ENCODE results near the gene CCDC32. TPM values are rescaled to one million over a fixed set of nuclear protein-coding genes. Genes with fewer than 3 reads are reported as not detected.

The CCDC32 gene
- total RNA-seq, 1 donor from 2014 or later, result 20.7 TPM

DNA sequence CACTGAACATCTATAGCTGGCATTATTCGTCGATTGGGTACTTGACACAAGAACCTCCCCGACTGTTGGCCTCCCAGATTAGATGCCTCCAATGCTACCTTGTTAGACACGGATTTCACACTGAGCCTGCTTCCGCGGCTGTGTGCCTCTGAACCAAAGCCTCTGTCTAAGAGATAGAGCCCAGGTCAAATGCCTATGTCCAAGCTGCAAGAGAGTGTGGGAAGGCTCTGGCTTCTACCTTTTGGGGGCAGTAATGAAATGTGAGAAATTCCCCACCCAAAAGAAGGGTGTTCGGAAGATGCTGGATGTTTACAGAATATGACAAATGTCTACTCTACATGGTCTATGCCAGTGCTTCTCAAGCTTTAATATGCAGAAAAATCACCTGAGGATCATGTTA is 2.3 kb upstream of the CCDC32 start:
- H3K27ac ChIP-seq, result no peak overlapping the region
- ATAC-seq, result no peak
- no peaks in the 10 kb centered on the region for H3K27me3 ChIP-seq
- H3K9me3 ChIP-seq, result no peaks in the 10 kb centered on the region
- intact Hi-C loops (cut with DNase I), result no loop called here
- no peak for TF ChIP-seq CTCF (IDR thresholded peaks at IDR 0.05)
- no peak for DNase-seq
- H3K4me1 ChIP-seq, result peaks cover 23% of the 10 kb centered on the region
- no peak overlapping the region for H3K4me3 ChIP-seq
- peaks cover 6% of the 10 kb centered on the region for H3K36me3 ChIP-seq

- Histone ChIP-seq H3K4me1 (peaks cover 21% of the 10 kb centered on the region), H3K27ac (peak overlapping the region; percentile 93), H3K36me3 (peaks cover 3% of the 10 kb centered on the region), H3K27me3 (no peaks in the 10 kb centered on the region), H3K9me3 (no peaks in the 10 kb centered on the region), H3K4me3 (peak overlapping the region; percentile 76)
- TF ChIP-seq CTCF (IDR thresholded peaks at IDR 0.05), result no peak
- ATAC-seq (no peak), DNase-seq (no peak)
- intact Hi-C loops (cut with DNase I), result no loop called here
Measured at GRCh38 chr15:40565333-40566238, 744 bp upstream of the CCDC32 start.

DNA sequence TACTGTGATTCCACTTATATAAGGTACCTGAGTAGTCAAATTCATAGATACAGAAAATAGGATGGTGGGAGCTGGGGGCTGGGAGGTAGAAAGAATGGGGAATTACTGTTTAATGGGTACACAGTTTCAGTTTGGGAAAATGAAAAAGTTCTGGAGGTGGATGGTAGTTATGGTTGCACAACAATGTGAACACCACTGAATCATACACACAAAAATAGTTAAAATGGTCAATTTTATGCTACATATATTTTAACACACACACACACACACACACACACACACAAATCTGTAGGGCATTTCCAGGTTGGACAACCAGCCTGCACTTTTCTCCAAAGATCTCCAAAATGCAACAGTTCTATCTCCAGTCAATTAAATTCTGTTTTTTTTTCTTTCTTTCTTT is 1.4 kb downstream of the CCDC32 start:
- H3K4me1 ChIP-seq, result peaks cover 10% of the 10 kb centered on the region
- intact Hi-C loops (cut with DNase I), result no loop called here

GRCh38 chr15:40562691-40563090 is 2.2 kb downstream of the CCDC32 start:
- Histone ChIP-seq H3K27me3 (no peaks in the 10 kb centered on the region), H3K4me3 (no peak overlapping the region), H3K36me3 (peaks cover 3% of the 10 kb centered on the region), H3K4me1 (peaks cover 8% of the 10 kb centered on the region), H3K27ac (no peak overlapping the region), H3K9me3 (no peaks in the 10 kb centered on the region)
- no peak for ATAC-seq
- no peak for DNase-seq
- no peak for TF ChIP-seq CTCF (IDR thresholded peaks at IDR 0.05)
- intact Hi-C loops (cut with DNase I), result no loop called here

More for the DNA sequence above, 1.4 kb downstream of the CCDC32 start:
- TF ChIP-seq CTCF (IDR thresholded peaks at IDR 0.05), result no peak
- H3K36me3 ChIP-seq, result peaks cover 3% of the 10 kb centered on the region
- no peak overlapping the region for H3K4me3 ChIP-seq
- no peaks in the 10 kb centered on the region for H3K9me3 ChIP-seq
- H3K27me3 ChIP-seq, result no peaks in the 10 kb centered on the region
- DNase-seq (no peak), ATAC-seq (no peak)
- H3K27ac ChIP-seq, result no peak overlapping the region

DNA sequence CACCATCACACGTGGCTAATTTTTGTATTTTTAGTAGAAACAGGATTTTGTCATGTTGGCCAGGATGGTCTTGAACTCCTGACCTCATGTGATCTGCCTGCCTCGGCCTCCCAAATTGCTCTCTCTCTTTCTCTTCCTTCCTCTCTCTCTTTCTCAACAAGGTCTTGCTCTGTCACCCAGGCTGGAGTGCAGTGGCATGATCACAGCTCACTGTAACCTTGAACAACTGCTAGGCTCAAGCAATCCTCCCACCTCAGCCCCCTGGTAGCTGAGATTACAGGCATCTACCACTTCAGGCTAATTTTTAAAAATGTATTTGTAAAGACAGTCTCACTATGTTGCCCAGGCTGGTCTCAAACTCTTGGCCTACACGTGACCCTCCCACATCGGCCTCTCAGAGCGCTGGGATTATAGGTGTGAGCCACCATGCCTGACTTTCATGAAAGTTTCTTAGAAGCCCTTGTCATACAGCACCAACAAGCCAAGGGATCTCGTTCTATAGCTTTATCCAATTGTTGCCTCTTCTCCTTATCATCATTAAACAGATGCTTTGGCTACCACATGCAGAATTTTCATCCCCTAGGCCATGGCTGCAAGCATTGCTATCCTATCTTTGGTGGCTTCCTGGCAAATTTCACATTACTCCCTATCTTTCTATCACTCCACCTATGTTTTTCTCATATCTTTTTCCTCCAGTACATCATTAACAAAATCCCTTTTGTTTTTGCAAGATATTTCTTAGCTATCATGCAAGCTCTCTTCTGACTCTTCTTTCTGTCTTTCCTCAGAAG is 5.7 kb downstream of the CCDC32 start:
- DNase-seq, result no peak
- intact Hi-C loops (cut with DNase I), result no loop called here
- TF ChIP-seq CTCF (IDR thresholded peaks at IDR 0.05), result no peak
- Histone ChIP-seq H3K9me3 (no peaks in the 10 kb centered on the region), H3K36me3 (peaks cover 26% of the 10 kb centered on the region), H3K27ac (no peak overlapping the region), H3K27me3 (no peaks in the 10 kb centered on the region), H3K4me1 (peaks cover 2% of the 10 kb centered on the region), H3K4me3 (no peak overlapping the region)
- ATAC-seq, result no peak

All from upper lobe of right lung (tissue), 1 donor.